GM23248 (cell line): ENCODE data around the gene FRAS1. TPM values are rescaled to one million over a fixed set of nuclear protein-coding genes. Genes with fewer than 3 reads are reported as not detected.
"Not testable (repeated sequence)": the region's sequence is repeated elsewhere in the genome, so short reads cannot be mapped to it uniquely, and the experiment has no call there.

Experiments
- DNase-seq: peaks from one replicate; pipeline ENCODE4 v3.0.0-alpha.2; 2015
- H2AFZ ChIP-seq: fragments of 200-600 bp; sonication (generic); 2 replicates; pipeline ENCODE4 v1.6.1; 2016; ENCODE audit warnings: antibody characterized with exemption
- H3F3A ChIP-seq: fragments of 200-600 bp; sonication (generic); 2 replicates; pipeline ENCODE4 v1.6.1; 2016; ENCODE audit warnings: mild to moderate bottlenecking, antibody characterized with exemption, mixed run types; ENCODE audit not compliant: insufficient read depth
- H3K27ac ChIP-seq: fragments of 200-600 bp; sonication (generic); 2 replicates; pipeline ENCODE4 v1.5.1; 2016; ENCODE audit warnings: mild to moderate bottlenecking
- H3K27me3 ChIP-seq: fragments of 200-600 bp; sonication (generic); replicated peaks from 2 replicates; pipeline ENCODE4 v1.6.1; 2016; ENCODE audit warnings: mild to moderate bottlenecking; ENCODE audit not compliant: insufficient read depth
- H3K36me3 ChIP-seq: fragments of 200-600 bp; sonication (generic); 2 replicates; pipeline ENCODE4 v1.6.1; 2016; ENCODE audit warnings: low read depth, mild to moderate bottlenecking
- H3K4me1 ChIP-seq: fragments of 200-600 bp; sonication (generic); 2 replicates; pipeline ENCODE4 v1.6.1; 2016; ENCODE audit warnings: mild to moderate bottlenecking; ENCODE audit not compliant: insufficient read depth
- H3K4me2 ChIP-seq: fragments of 200-600 bp; sonication (generic); one replicate; pipeline ENCODE4 v1.6.1; 2016; ENCODE audit warnings: mild to moderate bottlenecking; ENCODE audit not compliant: unreplicated experiment
- H3K4me3 ChIP-seq: fragments of 200-600 bp; sonication (generic); 2 replicates; pipeline ENCODE4 v1.5.1; 2016; ENCODE audit warnings: mild to moderate bottlenecking
- H3K79me2 ChIP-seq: fragments of 200-600 bp; sonication (generic); 2 replicates; pipeline ENCODE4 v1.6.1; 2016; ENCODE audit warnings: mild to moderate bottlenecking; ENCODE audit not compliant: insufficient read depth
- H3K9ac ChIP-seq: fragments of 200-600 bp; sonication (generic); 2 replicates; pipeline ENCODE4 v1.6.1; 2016; ENCODE audit warnings: mild to moderate bottlenecking
- H3K9me2 ChIP-seq: fragments of 200-600 bp; sonication (generic); 2 replicates; pipeline ENCODE4 v1.6.1; 2016; ENCODE audit warnings: mixed run types, mild to moderate bottlenecking, moderate library complexity; ENCODE audit not compliant: insufficient read depth
- H3K9me3 ChIP-seq: fragments of 200-600 bp; sonication (generic); one replicate; pipeline ENCODE4 v1.6.1; 2017; ENCODE audit warnings: low read depth
- H4K20me1 ChIP-seq: fragments of 200-600 bp; sonication (generic); 2 replicates; pipeline ENCODE4 v1.6.0; 2016; ENCODE audit not compliant: insufficient read depth
- EZH2 ChIP-seq: fragments of 200-600 bp; sonication (generic); IDR thresholded peaks from 2 replicates; pipeline ENCODE4 v1.6.1; 2018; ENCODE audit warnings: antibody characterized with exemption, mild to moderate bottlenecking; ENCODE audit not compliant: insufficient read depth, poor library complexity, severe bottlenecking
- EZH2phosphoT487 ChIP-seq: fragments of 200-600 bp; sonication (generic); IDR thresholded peaks from 2 replicates; pipeline ENCODE4 v1.6.1; 2018; ENCODE audit warnings: antibody characterized with exemption, moderate library complexity, mild to moderate bottlenecking, low read depth; ENCODE audit not compliant: insufficient read depth
- WGBS, 2 experiments: methylation state at CpG; one replicate each; pipeline ENCODE4 v1.1.6; 2015 to 2017; ENCODE audit warnings: low lambda C conversion rate in 2 of 2, low coverage in 1 of 2; ENCODE audit errors: missing lambda C conversion rate in 2 of 2; 5-methylcytosine and 5-hydroxymethylcytosine counted together
- in situ Hi-C: fragments of 300-500 bp; cut with MboI; formaldehyde crosslinking; loops from 2 replicates; pipeline ENCODE4 v1.15.0; 2020
- polyA plus RNA-seq: library from polyadenylated mRNA; unstranded; fragments of >200 nt; fragmentation: Nextera tagmentation; extraction: Ambion mirVana; gene quantifications from 2 replicates; pipeline ENCODE4 v1.2.1, GENCODE V29; 2016
- total RNA-seq: library from RNA; depleted of rRNA; stranded (reverse); fragments of >200 nt; shearing (Covaris generic); gene quantifications from 2 replicates; pipeline ENCODE4 v1.2.3, GENCODE V29; 2014; rRNA removed

Gene FRAS1, protein sequence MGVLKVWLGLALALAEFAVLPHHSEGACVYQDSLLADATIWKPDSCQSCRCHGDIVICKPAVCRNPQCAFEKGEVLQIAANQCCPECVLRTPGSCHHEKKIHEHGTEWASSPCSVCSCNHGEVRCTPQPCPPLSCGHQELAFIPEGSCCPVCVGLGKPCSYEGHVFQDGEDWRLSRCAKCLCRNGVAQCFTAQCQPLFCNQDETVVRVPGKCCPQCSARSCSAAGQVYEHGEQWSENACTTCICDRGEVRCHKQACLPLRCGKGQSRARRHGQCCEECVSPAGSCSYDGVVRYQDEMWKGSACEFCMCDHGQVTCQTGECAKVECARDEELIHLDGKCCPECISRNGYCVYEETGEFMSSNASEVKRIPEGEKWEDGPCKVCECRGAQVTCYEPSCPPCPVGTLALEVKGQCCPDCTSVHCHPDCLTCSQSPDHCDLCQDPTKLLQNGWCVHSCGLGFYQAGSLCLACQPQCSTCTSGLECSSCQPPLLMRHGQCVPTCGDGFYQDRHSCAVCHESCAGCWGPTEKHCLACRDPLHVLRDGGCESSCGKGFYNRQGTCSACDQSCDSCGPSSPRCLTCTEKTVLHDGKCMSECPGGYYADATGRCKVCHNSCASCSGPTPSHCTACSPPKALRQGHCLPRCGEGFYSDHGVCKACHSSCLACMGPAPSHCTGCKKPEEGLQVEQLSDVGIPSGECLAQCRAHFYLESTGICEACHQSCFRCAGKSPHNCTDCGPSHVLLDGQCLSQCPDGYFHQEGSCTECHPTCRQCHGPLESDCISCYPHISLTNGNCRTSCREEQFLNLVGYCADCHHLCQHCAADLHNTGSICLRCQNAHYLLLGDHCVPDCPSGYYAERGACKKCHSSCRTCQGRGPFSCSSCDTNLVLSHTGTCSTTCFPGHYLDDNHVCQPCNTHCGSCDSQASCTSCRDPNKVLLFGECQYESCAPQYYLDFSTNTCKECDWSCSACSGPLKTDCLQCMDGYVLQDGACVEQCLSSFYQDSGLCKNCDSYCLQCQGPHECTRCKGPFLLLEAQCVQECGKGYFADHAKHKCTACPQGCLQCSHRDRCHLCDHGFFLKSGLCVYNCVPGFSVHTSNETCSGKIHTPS (N-terminal part only)
- 19.8 and 20.0 TPM in 2 replicates for total RNA-seq
- 5.8 and 6.5 TPM in 2 replicates for polyA plus RNA-seq

DNA sequence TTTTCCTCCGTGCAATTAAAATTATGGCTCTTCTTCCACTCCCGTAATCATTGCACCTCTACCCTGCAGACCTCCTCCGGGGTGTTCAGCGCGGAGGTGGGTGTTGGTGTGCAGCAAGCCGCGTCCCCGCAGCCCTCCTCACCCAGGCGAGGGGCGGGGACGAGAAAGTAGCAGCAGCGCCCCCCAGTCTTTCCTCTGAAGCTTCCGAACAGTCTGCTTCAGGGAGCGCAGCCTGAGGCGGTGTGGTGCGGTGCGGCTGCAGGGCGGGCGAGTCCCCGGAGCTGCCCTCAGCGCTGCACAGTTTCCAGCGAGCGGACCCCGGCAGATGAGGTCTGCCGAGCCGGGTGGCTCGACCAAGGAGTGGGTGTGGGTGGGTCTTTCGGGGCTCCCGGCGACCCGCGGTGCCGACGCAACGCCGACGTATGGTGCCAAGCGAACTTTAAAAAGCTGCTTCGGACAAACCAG, at the start of gene FRAS1:
Gene FRAS1 (plus strand): TSS at position 189 of the 465 bp plus-strand sequence. CDS start 687 bp downstream, outside the sequence.
- H3K9me2 ChIP-seq: no peaks in the 10 kb centered on the region
- 1 to 2% methylated on average over 33 to 38 of the region's 39 CpGs for WGBS, 2 experiments
- no peaks in the 10 kb centered on the region for H3K4me1 ChIP-seq
- H3K4me3 ChIP-seq: peak within 1 kb of the TSS; percentile 83
- no peaks in the 10 kb centered on the region for H4K20me1 ChIP-seq
- no peaks in the 10 kb centered on the region for H3K27me3 ChIP-seq
- TF ChIP-seq EZH2 (no peak), EZH2phosphoT487 (no peak)
- H3K27ac ChIP-seq: no peak within 1 kb of the TSS
- H3K4me2 ChIP-seq: peak within 1 kb of the TSS; percentile 98
- peak within 1 kb of the TSS; percentile 74 for H3K9ac ChIP-seq
- peak within 1 kb of the TSS; percentile 96 for H2AFZ ChIP-seq
- in situ Hi-C loops: loop anchor here (5.0 kb wide), 1 partner anchor 450 kb away; no protein-coding TSS in a partner anchor
- no peaks in the 10 kb centered on the region for H3K36me3 ChIP-seq
- H3K9me3 ChIP-seq: no peaks in the 10 kb centered on the region
- peak; percentile 69 for DNase-seq
- H3K79me2 ChIP-seq: peaks cover 10% of the 10 kb centered on the region; the same call in 1 of the 2 replicates
- H3F3A ChIP-seq: no peaks in the 10 kb centered on the region

GRCh38 chr4:78011003-78011402, 46.1 kb upstream of the FRAS1 start:
- WGBS, 2 experiments: 74 to 77% methylated on average over 5 of the region's 5 CpGs
- H3K36me3 ChIP-seq, in situ Hi-C loops, H2AFZ ChIP-seq, H3K9ac ChIP-seq, H3K4me2 ChIP-seq, H4K20me1 ChIP-seq, DNase-seq, H3K9me3 ChIP-seq, H3K4me3 ChIP-seq, H3K9me2 ChIP-seq, H3F3A ChIP-seq, H3K27me3 ChIP-seq, H3K4me1 ChIP-seq, H3K27ac ChIP-seq, H3K79me2 ChIP-seq: not testable (repeated sequence)

- Histone ChIP-seq H3K9ac (no peak overlapping the region), H3K9me2 (no peaks in the 10 kb centered on the region), H3K27me3 (no peaks in the 10 kb centered on the region), H3K79me2 (no peaks in the 10 kb centered on the region), H3F3A (no peaks in the 10 kb centered on the region), H3K4me3 (no peak overlapping the region), H3K36me3 (no peaks in the 10 kb centered on the region), H4K20me1 (no peaks in the 10 kb centered on the region), H3K27ac (no peak overlapping the region), H3K4me2 (no peak overlapping the region), H3K9me3 (no peaks in the 10 kb centered on the region), H2AFZ (no peak overlapping the region), H3K4me1 (no peaks in the 10 kb centered on the region)
- no peak for TF ChIP-seq EZH2
- no peak for TF ChIP-seq EZH2phosphoT487
- DNase-seq: no peak
- in situ Hi-C loops: no loop called here
- 70 to 73% methylated on average over 10 of the region's 10 CpGs for WGBS, 2 experiments
Observed at GRCh38 chr4:78014889-78015886, 41.9 kb upstream of the FRAS1 start.
